Measurements from ENCODE around the gene NFATC3. TPM values are rescaled to one million over a fixed set of nuclear protein-coding genes. Genes with fewer than 3 reads are reported as not detected.

NFATC3 gene
- total and polyA plus RNA-seq, 11 donors = 5.9 to 35.1 (median 24.2) TPM

GRCh38 chr16:68228652-68229051 lies 143.5 kb downstream of the NFATC3 start:
- peaks cover 0 to 27% (median 15%) of the 10 kb centered on the region in 12 donors for H3K4me1 ChIP-seq
- no peaks in the 10 kb centered on the region for H3K27me3 ChIP-seq
- no peak for TF ChIP-seq CTCF (IDR thresholded peaks at IDR 0.05)
- no peak for TF ChIP-seq POLR2A (IDR thresholded peaks at IDR 0.05)
- no peak overlapping the region for H3K4me3 ChIP-seq
- peak overlapping the region in 1 of 12 donors; percentile 4 for H3K27ac ChIP-seq
- DNase-seq = no peak
- no peak for ATAC-seq
- no peaks in the 10 kb centered on the region for H3K9me3 ChIP-seq
- H3K36me3 ChIP-seq = peaks cover 0 to 37% (median 15%) of the 10 kb centered on the region in 9 donors
- 88 to 91% (median 89%) methylated on average over 3 of the region's 3 CpGs for WGBS, 4 donors
- intact Hi-C loops (cut with DNase I) = loop anchor here in 9 of 10 donors (1.0 to 10.0 kb wide), 12 partner anchors 134 to 424 kb away; partner anchors contain the start of genes NFATC3 (in 2 of the 9), DPEP2 (in 1 of the 9), RANBP10 (in 1 of the 9) and TSNAXIP1 (in 1 of the 9)

GRCh38 chr16:68229431-68230175 lies 144.4 kb downstream of the NFATC3 start:
- no peaks in the 10 kb centered on the region for H3K9me3 ChIP-seq
- no peaks in the 10 kb centered on the region for H3K27me3 ChIP-seq
- DNase-seq (peak in 2 of 5 donors; percentile 29 to 46), ATAC-seq (peak; percentile 11 to 55 (median 36))
- intact Hi-C loops (cut with DNase I) = loop anchor here (1.0 to 10.0 kb wide), 14 partner anchors 135 to 1485 kb away; partner anchors contain the start of genes NFATC3 (in 2 of the 10), RANBP10 (in 2 of the 10), TSNAXIP1 (in 2 of the 10) and DPEP2 (in 1 of the 10)
- peaks cover 0 to 35% (median 15%) of the 10 kb centered on the region in 9 donors for H3K36me3 ChIP-seq
- H3K4me3 ChIP-seq = no peak overlapping the region
- H3K27ac ChIP-seq = peak overlapping the region in 2 of 12 donors; percentile 4 to 14
- peaks cover 0 to 30% (median 15%) of the 10 kb centered on the region in 12 donors for H3K4me1 ChIP-seq
- WGBS, 4 donors = 45 to 67% (median 60%) methylated on average over 1 to 4 of the region's 4 CpGs
- TF ChIP-seq CTCF (IDR thresholded peaks at IDR 0.05) (peak; percentile 80 to 94 (median 90)), POLR2A (IDR thresholded peaks at IDR 0.05) (no peak)

GRCh38 chr16:68230176-68230571 lies 145.0 kb downstream of the NFATC3 start:
- DNase-seq (peak in 1 of 5 donors; percentile 48), ATAC-seq (no peak)
- no peaks in the 10 kb centered on the region for H3K27me3 ChIP-seq
- no peak overlapping the region for H3K4me3 ChIP-seq
- H3K27ac ChIP-seq = no peak overlapping the region
- 91 to 97% (median 93%) methylated on average over 7 to 9 of the region's 9 CpGs for WGBS, 4 donors
- H3K4me1 ChIP-seq = peaks cover 0 to 31% (median 15%) of the 10 kb centered on the region in 12 donors
- intact Hi-C loops (cut with DNase I) = loop anchor here in 5 of 10 donors (5.0 to 10.0 kb wide), 4 partner anchors 238 to 1485 kb away; partner anchors contain the start of genes RANBP10 (in 1 of the 5), SLC12A4 (in 1 of the 5) and TSNAXIP1 (in 1 of the 5)
- no peaks in the 10 kb centered on the region for H3K9me3 ChIP-seq
- H3K36me3 ChIP-seq = peaks cover 0 to 30% (median 15%) of the 10 kb centered on the region in 9 donors
- TF ChIP-seq CTCF (IDR thresholded peaks at IDR 0.05) = no peak
- no peak for TF ChIP-seq POLR2A (IDR thresholded peaks at IDR 0.05)

GRCh38 chr16:68230956-68231355 lies 145.8 kb downstream of the NFATC3 start:
- peaks cover 0 to 22% (median 13%) of the 10 kb centered on the region in 9 donors for H3K36me3 ChIP-seq
- ATAC-seq (no peak), DNase-seq (peak in 1 of 5 donors; percentile 21)
- no peak overlapping the region for H3K27ac ChIP-seq
- intact Hi-C loops (cut with DNase I) = loop anchor here in 5 of 10 donors (5.0 to 10.0 kb wide), 4 partner anchors 239 to 1486 kb away; partner anchors contain the start of genes RANBP10 (in 1 of the 5), SLC12A4 (in 1 of the 5) and TSNAXIP1 (in 1 of the 5)
- TF ChIP-seq CTCF (IDR thresholded peaks at IDR 0.05) (no peak), POLR2A (IDR thresholded peaks at IDR 0.05) (no peak)
- H3K4me1 ChIP-seq = peaks cover 0 to 39% (median 18%) of the 10 kb centered on the region in 12 donors
- H3K27me3 ChIP-seq = peaks cover 0 to 2% (median 0%) of the 10 kb centered on the region in 9 donors
- H3K4me3 ChIP-seq = no peak overlapping the region
- 87 to 93% (median 90%) methylated on average over 12 of the region's 12 CpGs for WGBS, 4 donors
- no peaks in the 10 kb centered on the region for H3K9me3 ChIP-seq

Measured in heart left ventricle (tissue), 16 donors.